Skeletal muscle tissue (tissue), 4 donors: Measurements from ENCODE around the gene RABGGTA. TPM values are rescaled to one million over a fixed set of nuclear protein-coding genes. Genes with fewer than 3 reads are reported as not detected.

ENCODE experiments used
- H3K27ac ChIP-seq: one replicate; pipeline ENCODE4 v1.7.0; 2013; ENCODE audit warnings: mild to moderate bottlenecking, low read depth, low read length, inconsistent platforms
- H3K27me3 ChIP-seq, 3 donors: one replicate each; pipeline ENCODE4 v1.7.0; 2013; ENCODE audit warnings: low read length in 3 of 3; ENCODE audit not compliant: control insufficient read depth in 3 of 3, insufficient read depth in 3 of 3
- H3K36me3 ChIP-seq, 3 donors: one replicate each; pipeline ENCODE4 v1.7.0; 2013; ENCODE audit warnings: low read length in 3 of 3; ENCODE audit not compliant: control insufficient read depth in 3 of 3, insufficient read depth in 3 of 3
- H3K4me1 ChIP-seq, 3 donors: one replicate each; pipeline ENCODE4 v1.7.0; 2013; ENCODE audit warnings: low read length in 3 of 3, mild to moderate bottlenecking in 3 of 3; ENCODE audit not compliant: control insufficient read depth in 3 of 3, insufficient read depth in 3 of 3
- H3K4me3 ChIP-seq, 3 donors: one replicate each; pipeline ENCODE4 v1.7.0; 2013; ENCODE audit warnings: low read length in 3 of 3
- H3K9ac ChIP-seq, 3 donors: one replicate each; pipeline ENCODE4 v1.7.0; 2013; ENCODE audit warnings: low read length in 3 of 3, mild to moderate bottlenecking in 3 of 3, moderate library complexity in 2 of 3, low read depth in 1 of 3
- H3K9me3 ChIP-seq, 3 donors: one replicate each; pipeline ENCODE4 v1.7.0; 2013; ENCODE audit warnings: low read length in 3 of 3; ENCODE audit not compliant: control insufficient read depth in 3 of 3
- total RNA-seq: library from RNA; depleted of rRNA; stranded (reverse); fragments of >200 nt; gene quantifications from one replicate; pipeline ENCODE4 v1.2.3, GENCODE V29; 2014
- donor health status: Osteomylitis.

RABGGTA gene
- total RNA-seq, 1 donor from 2014 or later: 11.5 TPM

GRCh38 chr14:24261256-24261968, 10.0 kb downstream of the RABGGTA start:
- Histone ChIP-seq H3K4me1 (no peaks in the 10 kb centered on the region), H3K27me3 (no peaks in the 10 kb centered on the region), H3K27ac (no peak overlapping the region), H3K9me3 (no peaks in the 10 kb centered on the region), H3K9ac (no peak overlapping the region), H3K36me3 (peaks cover 7 to 17% (median 9%) of the 10 kb centered on the region in 3 donors), H3K4me3 (no peak overlapping the region)

- H3K9me3 ChIP-seq: no peaks in the 10 kb centered on the region
- no peak overlapping the region for H3K9ac ChIP-seq
- H3K27ac ChIP-seq: no peak overlapping the region
- peaks cover 4 to 12% (median 5%) of the 10 kb centered on the region in 3 donors for H3K36me3 ChIP-seq
- no peaks in the 10 kb centered on the region for H3K27me3 ChIP-seq
- no peak overlapping the region for H3K4me3 ChIP-seq
- no peaks in the 10 kb centered on the region for H3K4me1 ChIP-seq
These were observed 10.6 kb downstream of the RABGGTA start for GRCh38 chr14:24260780-24261157.

- Histone ChIP-seq H3K36me3 (peaks cover 2 to 6% (median 4%) of the 10 kb centered on the region in 3 donors), H3K9ac (no peak overlapping the region), H3K9me3 (no peaks in the 10 kb centered on the region), H3K27me3 (no peaks in the 10 kb centered on the region), H3K27ac (no peak overlapping the region), H3K4me3 (no peak overlapping the region), H3K4me1 (no peaks in the 10 kb centered on the region)
These were observed 11.2 kb downstream of the RABGGTA start for GRCh38 chr14:24260026-24260779.

- Histone ChIP-seq H3K27ac (no peak overlapping the region), H3K36me3 (peaks cover 3 to 7% (median 5%) of the 10 kb centered on the region in 3 donors), H3K4me1 (no peaks in the 10 kb centered on the region), H3K9ac (no peak overlapping the region), H3K4me3 (no peak overlapping the region), H3K27me3 (no peaks in the 10 kb centered on the region), H3K9me3 (no peaks in the 10 kb centered on the region)
These were observed 11.9 kb downstream of the RABGGTA start for GRCh38 chr14:24259282-24260025.

GRCh38 chr14:24258548-24259265, 12.7 kb downstream of the RABGGTA start:
- Histone ChIP-seq H3K9me3 (no peaks in the 10 kb centered on the region), H3K4me1 (no peaks in the 10 kb centered on the region), H3K27ac (no peak overlapping the region), H3K27me3 (no peaks in the 10 kb centered on the region), H3K9ac (no peak overlapping the region), H3K4me3 (no peak overlapping the region), H3K36me3 (peaks cover 2 to 7% (median 5%) of the 10 kb centered on the region in 3 donors)

GRCh38 chr14:24258119-24258518, 13.3 kb downstream of the RABGGTA start:
- peaks cover 2 to 7% (median 5%) of the 10 kb centered on the region in 3 donors for H3K36me3 ChIP-seq
- H3K9ac ChIP-seq: no peak overlapping the region
- H3K4me1 ChIP-seq: no peaks in the 10 kb centered on the region
- H3K4me3 ChIP-seq: no peak overlapping the region
- no peaks in the 10 kb centered on the region for H3K27me3 ChIP-seq
- no peaks in the 10 kb centered on the region for H3K9me3 ChIP-seq
- no peak overlapping the region for H3K27ac ChIP-seq

GRCh38 chr14:24256960-24257359, 14.4 kb downstream of the RABGGTA start:
- Histone ChIP-seq H3K27me3 (no peaks in the 10 kb centered on the region), H3K36me3 (peaks cover 2 to 9% (median 5%) of the 10 kb centered on the region in 3 donors), H3K9ac (no peak overlapping the region), H3K9me3 (no peaks in the 10 kb centered on the region), H3K4me3 (no peak overlapping the region), H3K4me1 (no peaks in the 10 kb centered on the region), H3K27ac (no peak overlapping the region)

- H3K36me3 ChIP-seq: peaks cover 2 to 9% (median 5%) of the 10 kb centered on the region in 3 donors
- no peak overlapping the region for H3K9ac ChIP-seq
- no peak overlapping the region for H3K27ac ChIP-seq
- no peak overlapping the region for H3K4me3 ChIP-seq
- H3K9me3 ChIP-seq: no peaks in the 10 kb centered on the region
- no peaks in the 10 kb centered on the region for H3K27me3 ChIP-seq
- H3K4me1 ChIP-seq: no peaks in the 10 kb centered on the region
These were observed 15.3 kb downstream of the RABGGTA start for GRCh38 chr14:24255931-24256711.

- H3K27me3 ChIP-seq: no peaks in the 10 kb centered on the region
- no peak overlapping the region for H3K9ac ChIP-seq
- H3K4me1 ChIP-seq: no peaks in the 10 kb centered on the region
- peaks cover 2 to 9% (median 5%) of the 10 kb centered on the region in 3 donors for H3K36me3 ChIP-seq
- H3K9me3 ChIP-seq: no peaks in the 10 kb centered on the region
- H3K27ac ChIP-seq: no peak overlapping the region
- no peak overlapping the region for H3K4me3 ChIP-seq
These were observed 16.0 kb downstream of the RABGGTA start for GRCh38 chr14:24255438-24255837.
